Left ventricle myocardium inferior (tissue), 1 donor: ENCODE results near the gene SBF2. TPM values are rescaled to one million over a fixed set of nuclear protein-coding genes. Genes with fewer than 3 reads are reported as not detected.

Experiments
- DNase-seq: peaks from one replicate; pipeline ENCODE4 v3.0.0-alpha.2; 2020
- H3K27ac ChIP-seq: fragments of 200-600 bp; replicated peaks from 2 replicates; pipeline ENCODE4 v1.8.0; 2021
- H3K27me3 ChIP-seq: fragments of 200-600 bp; 2 replicates; pipeline ENCODE4 v1.8.0; 2021; ENCODE audit warnings: low read depth
- H3K36me3 ChIP-seq: fragments of 200-600 bp; 2 replicates; pipeline ENCODE4 v1.8.0; 2021
- H3K4me1 ChIP-seq: fragments of 200-600 bp; 2 replicates; pipeline ENCODE4 v1.8.0; 2021
- H3K4me3 ChIP-seq: fragments of 200-600 bp; 2 replicates; pipeline ENCODE4 v1.8.0; 2021; ENCODE audit warnings: mild to moderate bottlenecking, moderate library complexity
- H3K9me3 ChIP-seq: fragments of 200-600 bp; replicated peaks from 2 replicates; pipeline ENCODE4 v1.8.0; 2021
- intact Hi-C: fragments of 100-400 bp; cut with micrococcal nuclease; formaldehyde crosslinking; loops from one replicate; pipeline ENCODE4 v1.11.0; 2022
- total RNA-seq: library from RNA; stranded (reverse); fragmentation: NEBNext Ultra II Directional; extraction: Animal tissue kit (Norgen Biotek cat#: 25700); gene quantifications from one replicate; pipeline ENCODE4 v1.2.1, GENCODE V29; 2021
- TF ChIP-seq, protein P1 (sequence below): fragments of 200-600 bp; IDR thresholded peaks from 2 replicates; pipeline ENCODE4 v1.8.0; 2021; ENCODE audit warnings: antibody characterized with exemption, mild to moderate bottlenecking, borderline replicate concordance
- donor health status: DM: no; HTN: yes; CAD: no; lungs with severe emphysema.

The SBF2 gene
- total RNA-seq, 1 donor from 2014 or later: 17.8 TPM

- Histone ChIP-seq H3K4me1 (peaks cover 9% of the 10 kb centered on the region), H3K9me3 (no peaks in the 10 kb centered on the region), H3K36me3 (peaks cover 14% of the 10 kb centered on the region), H3K27me3 (no peaks in the 10 kb centered on the region), H3K4me3 (no peak overlapping the region), H3K27ac (no peak overlapping the region)
- intact Hi-C loops: no loop called here
- TF ChIP-seq, protein P1, sequence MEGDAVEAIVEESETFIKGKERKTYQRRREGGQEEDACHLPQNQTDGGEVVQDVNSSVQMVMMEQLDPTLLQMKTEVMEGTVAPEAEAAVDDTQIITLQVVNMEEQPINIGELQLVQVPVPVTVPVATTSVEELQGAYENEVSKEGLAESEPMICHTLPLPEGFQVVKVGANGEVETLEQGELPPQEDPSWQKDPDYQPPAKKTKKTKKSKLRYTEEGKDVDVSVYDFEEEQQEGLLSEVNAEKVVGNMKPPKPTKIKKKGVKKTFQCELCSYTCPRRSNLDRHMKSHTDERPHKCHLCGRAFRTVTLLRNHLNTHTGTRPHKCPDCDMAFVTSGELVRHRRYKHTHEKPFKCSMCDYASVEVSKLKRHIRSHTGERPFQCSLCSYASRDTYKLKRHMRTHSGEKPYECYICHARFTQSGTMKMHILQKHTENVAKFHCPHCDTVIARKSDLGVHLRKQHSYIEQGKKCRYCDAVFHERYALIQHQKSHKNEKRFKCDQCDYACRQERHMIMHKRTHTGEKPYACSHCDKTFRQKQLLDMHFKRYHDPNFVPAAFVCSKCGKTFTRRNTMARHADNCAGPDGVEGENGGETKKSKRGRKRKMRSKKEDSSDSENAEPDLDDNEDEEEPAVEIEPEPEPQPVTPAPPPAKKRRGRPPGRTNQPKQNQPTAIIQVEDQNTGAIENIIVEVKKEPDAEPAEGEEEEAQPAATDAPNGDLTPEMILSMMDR: no peak
- no peak for DNase-seq
Measured at GRCh38 chr11:9797300-9797699, 496.7 kb downstream of the SBF2 start.

GRCh38 chr11:9796854-9797253 lies 497.2 kb downstream of the SBF2 start:
- intact Hi-C loops: no loop called here
- H3K36me3 ChIP-seq: peaks cover 14% of the 10 kb centered on the region
- H3K27ac ChIP-seq: no peak overlapping the region
- no peaks in the 10 kb centered on the region for H3K27me3 ChIP-seq
- no peak overlapping the region for H3K4me3 ChIP-seq
- H3K9me3 ChIP-seq: no peaks in the 10 kb centered on the region
- DNase-seq: no peak
- peaks cover 5% of the 10 kb centered on the region for H3K4me1 ChIP-seq
- TF ChIP-seq, protein P1: no peak

DNA sequence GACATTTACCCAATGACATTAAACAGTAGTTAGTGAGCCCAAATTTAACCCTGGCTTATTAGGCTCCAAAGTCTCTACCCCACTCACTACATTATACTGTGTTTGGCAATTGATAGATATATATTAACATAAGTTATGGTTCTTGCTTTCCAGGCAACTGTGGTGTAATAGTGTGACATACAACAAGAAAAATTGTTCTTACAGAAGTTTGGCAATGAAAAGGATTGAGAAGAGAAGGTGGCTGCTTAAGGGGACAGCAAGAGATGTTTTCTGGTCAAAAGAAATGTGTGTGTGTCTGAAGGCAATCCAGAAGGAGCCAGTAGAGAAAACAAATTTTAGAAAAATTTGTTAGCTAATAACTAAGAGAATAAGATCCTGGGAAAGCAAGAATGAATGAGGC lies 497.8 kb downstream of the SBF2 start:
- Histone ChIP-seq H3K27ac (no peak overlapping the region), H3K36me3 (peaks cover 14% of the 10 kb centered on the region)
- intact Hi-C loops: no loop called here

DNA sequence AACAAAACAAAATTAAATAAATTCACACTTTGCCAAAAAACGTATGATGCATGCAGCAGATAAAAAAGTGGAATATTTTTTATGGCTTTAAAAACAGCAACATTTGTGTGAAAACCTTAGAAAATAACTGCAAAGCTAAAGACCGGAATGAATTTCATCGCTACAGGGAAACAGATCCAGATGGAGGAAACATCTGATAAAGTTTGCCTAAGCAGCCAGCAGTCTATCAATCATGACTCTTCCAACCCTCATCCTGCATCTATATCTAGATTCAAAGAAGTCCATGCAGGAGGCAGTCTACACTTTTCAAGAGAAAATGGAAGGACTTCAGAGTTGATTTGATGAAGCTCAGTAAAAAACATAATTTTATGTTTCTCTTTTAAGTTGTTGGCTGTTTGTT lies 503.3 kb downstream of the SBF2 start:
- Histone ChIP-seq H3K9me3 (no peaks in the 10 kb centered on the region), H3K36me3 (peaks cover 47% of the 10 kb centered on the region), H3K4me1 (peaks cover 18% of the 10 kb centered on the region), H3K27ac (no peak overlapping the region), H3K4me3 (no peak overlapping the region), H3K27me3 (no peaks in the 10 kb centered on the region)
- intact Hi-C loops: no loop called here
- TF ChIP-seq, protein P1: no peak
- no peak for DNase-seq

More for the DNA sequence above, 497.8 kb downstream of the SBF2 start:
- Histone ChIP-seq H3K4me1 (no peaks in the 10 kb centered on the region), H3K9me3 (no peaks in the 10 kb centered on the region), H3K27me3 (no peaks in the 10 kb centered on the region), H3K4me3 (no peak overlapping the region)
- TF ChIP-seq, protein P1: no peak
- DNase-seq: no peak

DNA sequence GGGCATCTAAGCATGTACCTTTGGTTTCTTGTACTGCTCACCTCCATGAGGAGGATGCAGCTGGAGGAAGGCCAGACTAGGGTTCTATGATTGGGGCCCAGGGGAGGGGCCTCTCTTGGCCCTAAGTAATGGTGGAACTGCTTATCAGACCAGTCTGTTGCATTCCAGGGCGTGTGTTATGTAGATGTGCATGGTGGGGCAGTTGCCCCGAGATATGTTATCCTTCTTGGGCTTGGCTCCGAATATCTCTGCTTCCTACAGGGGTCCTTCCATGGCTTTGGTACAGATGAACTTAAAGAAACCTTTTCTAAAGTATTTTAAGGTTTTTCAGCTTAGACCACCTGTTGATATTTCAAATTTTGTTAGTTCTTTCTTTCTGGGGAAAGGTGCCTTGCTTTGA lies 504.1 kb downstream of the SBF2 start:
- H3K36me3 ChIP-seq: peaks cover 55% of the 10 kb centered on the region
- H3K9me3 ChIP-seq: no peaks in the 10 kb centered on the region
- H3K4me3 ChIP-seq: no peak overlapping the region
- intact Hi-C loops: no loop called here
- no peak overlapping the region for H3K27ac ChIP-seq
- no peaks in the 10 kb centered on the region for H3K27me3 ChIP-seq
- peaks cover 23% of the 10 kb centered on the region for H3K4me1 ChIP-seq
- DNase-seq: no peak
- TF ChIP-seq, protein P1: no peak
